ENCODE measurements around the gene ZNRF3. TPM values are rescaled to one million over a fixed set of nuclear protein-coding genes. Genes with fewer than 3 reads are reported as not detected.

The ZNRF3 gene
- total RNA-seq (2022): 23.7 and 24.5 TPM in 2 replicates
- percentile 89 among the genes with signal in this experiment for Bru-seq, nascent RNA
- percentile 87 among the genes with signal in this experiment for BruChase-seq, experiment 1, labeled RNA remaining after a 6-hour chase
- BruChase-seq, experiment 2, labeled RNA remaining after a 2-hour chase: percentile 85 among the genes with signal in this experiment
- long read RNA-seq, full-length matches to known transcripts: 11 of 29 reads
- long read RNA-seq, partial matches to known transcripts: 6 of 29 reads
- long read RNA-seq, other reads (novel, unspliced or antisense): 12 of 29 reads

- Mint-ChIP-seq H3K4me3 (ENCODE audit: low read depth, unreplicated experiment) (peak within 1 kb of the TSS; percentile 84), H3K9me3 (ENCODE audit: low read depth, unreplicated experiment) (no peaks in the 10 kb centered on the region), H3K36me3 (ENCODE audit: insufficient read depth, unreplicated experiment) (peaks cover 29% of the 10 kb centered on the region), H3K4me1 (ENCODE audit: low read depth, unreplicated experiment) (peaks cover 24% of the 10 kb centered on the region), H3K27ac (ENCODE audit: unreplicated experiment) (peak within 1 kb of the TSS; percentile 41), H3K27me3 (ENCODE audit: unreplicated experiment) (no peaks in the 10 kb centered on the region)
- CTCF ChIA-PET: interaction anchor here (0.7 to 3.2 kb wide), 9 partner anchors 24 to 362 kb away, joined by 3 to 22 read pairs (median 4); partner anchors contain the start of gene C22orf31
- intact Hi-C loops (cut with micrococcal nuclease; ENCODE audit: unreplicated experiment): no loop called here
- no peak for TF ChIP-seq CTCF (IDR thresholded peaks at IDR 0.05; ENCODE audit: unreplicated experiment)
- no TSS peak for BruUV-seq (replicated peaks)
- DNase-seq: peak; percentile 91
These were observed at the start of gene ZNRF3 for GRCh38 chr22:28882878-28883656. ZNRF3 (plus strand) TSS chr22:28883572; CDS start chr22:28883767, 195 bp downstream.

- Mint-ChIP-seq H3K4me3 (ENCODE audit: low read depth, unreplicated experiment) (no peak overlapping the region), H3K36me3 (ENCODE audit: insufficient read depth, unreplicated experiment) (peaks cover 12% of the 10 kb centered on the region), H3K27ac (ENCODE audit: unreplicated experiment) (no peak overlapping the region), H3K9me3 (ENCODE audit: low read depth, unreplicated experiment) (no peaks in the 10 kb centered on the region), H3K4me1 (ENCODE audit: low read depth, unreplicated experiment) (peaks cover 9% of the 10 kb centered on the region), H3K27me3 (ENCODE audit: unreplicated experiment) (no peaks in the 10 kb centered on the region)
- no TSS peak for BruUV-seq (replicated peaks)
- DNase-seq: no peak
- intact Hi-C loops (cut with micrococcal nuclease; ENCODE audit: unreplicated experiment): no loop called here
- TF ChIP-seq CTCF (IDR thresholded peaks at IDR 0.05; ENCODE audit: unreplicated experiment): no peak
- CTCF ChIA-PET: interaction anchor here (0.8 kb wide), 1 partner anchor 723 kb away, joined by 4 read pairs; no protein-coding TSS in a partner anchor
These were observed 47.7 kb upstream of the ZNRF3 start for GRCh38 chr22:28835630-28836189.

- CTCF ChIA-PET: no interaction called here
- DNase-seq: no peak
- H3K27me3 Mint-ChIP-seq (ENCODE audit: unreplicated experiment): no peaks in the 10 kb centered on the region
- no peaks in the 10 kb centered on the region for H3K4me1 Mint-ChIP-seq (ENCODE audit: low read depth, unreplicated experiment)
- intact Hi-C loops (cut with micrococcal nuclease; ENCODE audit: unreplicated experiment): no loop called here
- H3K36me3 Mint-ChIP-seq (ENCODE audit: insufficient read depth, unreplicated experiment): peaks cover 5% of the 10 kb centered on the region
- H3K4me3 Mint-ChIP-seq (ENCODE audit: low read depth, unreplicated experiment): no peak overlapping the region
- TF ChIP-seq CTCF (IDR thresholded peaks at IDR 0.05; ENCODE audit: unreplicated experiment): no peak
- H3K9me3 Mint-ChIP-seq (ENCODE audit: low read depth, unreplicated experiment): no peaks in the 10 kb centered on the region
- H3K27ac Mint-ChIP-seq (ENCODE audit: unreplicated experiment): no peak overlapping the region
- no TSS peak for BruUV-seq (replicated peaks)
These were observed 45.7 kb upstream of the ZNRF3 start for GRCh38 chr22:28837640-28838039.

GRCh38 chr22:28838971-28839370 is 44.4 kb upstream of the ZNRF3 start:
- Mint-ChIP-seq H3K4me1 (ENCODE audit: low read depth, unreplicated experiment) (no peaks in the 10 kb centered on the region), H3K27me3 (ENCODE audit: unreplicated experiment) (no peaks in the 10 kb centered on the region), H3K36me3 (ENCODE audit: insufficient read depth, unreplicated experiment) (peaks cover 5% of the 10 kb centered on the region), H3K27ac (ENCODE audit: unreplicated experiment) (no peak overlapping the region), H3K9me3 (ENCODE audit: low read depth, unreplicated experiment) (no peaks in the 10 kb centered on the region), H3K4me3 (ENCODE audit: low read depth, unreplicated experiment) (no peak overlapping the region)
- intact Hi-C loops (cut with micrococcal nuclease; ENCODE audit: unreplicated experiment): no loop called here
- CTCF ChIA-PET: no interaction called here
- TF ChIP-seq CTCF (IDR thresholded peaks at IDR 0.05; ENCODE audit: unreplicated experiment): no peak
- DNase-seq: no peak
- BruUV-seq (replicated peaks): no TSS peak

Data from Calu3 (cell line).